ENCODE measurements around the gene ANKRD34A.

Gene ANKRD34A

DNA sequence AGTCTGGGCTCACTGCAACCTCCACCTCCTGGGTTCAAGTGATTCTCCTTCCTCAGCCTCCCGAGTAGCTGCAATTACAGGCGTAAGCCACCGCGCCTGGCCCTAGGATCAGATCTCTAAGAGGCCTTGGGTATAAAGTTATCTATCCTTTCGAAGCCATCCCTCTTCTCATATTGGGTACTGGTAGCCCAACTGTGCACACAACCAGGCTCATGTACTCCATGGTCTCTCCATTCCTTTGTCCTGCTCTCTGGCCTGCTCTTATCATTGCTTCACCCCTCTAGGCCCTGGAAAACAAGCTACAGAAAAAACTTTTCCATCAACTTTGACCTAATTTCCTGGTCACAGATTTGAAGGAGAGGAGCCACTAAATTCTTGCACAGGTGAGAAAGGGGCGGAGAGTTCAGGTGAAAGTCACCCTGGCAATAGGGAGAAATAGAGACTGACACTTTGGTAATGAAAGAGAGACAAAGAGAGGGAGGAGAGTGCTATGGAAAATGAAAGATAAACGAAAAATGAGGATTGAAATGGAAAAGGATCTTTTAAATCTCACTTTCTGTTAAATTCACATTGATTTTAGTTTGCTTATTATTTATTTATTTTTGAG lies 26.0 kb upstream of the ANKRD34A start:
- no peak for DNase-seq

DNA sequence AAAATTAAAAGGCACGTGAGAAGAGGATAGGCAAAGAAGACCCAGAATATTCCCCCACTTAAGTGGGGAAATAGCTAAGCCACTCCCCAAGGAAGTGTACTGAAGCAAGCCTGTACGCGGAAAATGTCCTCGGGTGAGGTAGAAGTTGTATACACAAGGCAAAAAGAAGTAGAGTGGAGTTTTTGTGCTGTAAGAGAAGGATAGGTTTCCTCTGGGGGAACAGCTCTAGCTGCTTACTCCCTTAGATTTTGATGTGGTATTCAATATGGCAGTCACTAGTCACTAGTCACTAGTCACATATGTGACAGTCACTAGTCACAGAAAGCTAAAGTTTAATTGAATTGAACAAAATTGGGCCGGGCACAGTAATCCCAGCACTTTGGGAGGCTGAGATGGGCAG lies 24.4 kb upstream of the ANKRD34A start:
- no peak for DNase-seq

DNA sequence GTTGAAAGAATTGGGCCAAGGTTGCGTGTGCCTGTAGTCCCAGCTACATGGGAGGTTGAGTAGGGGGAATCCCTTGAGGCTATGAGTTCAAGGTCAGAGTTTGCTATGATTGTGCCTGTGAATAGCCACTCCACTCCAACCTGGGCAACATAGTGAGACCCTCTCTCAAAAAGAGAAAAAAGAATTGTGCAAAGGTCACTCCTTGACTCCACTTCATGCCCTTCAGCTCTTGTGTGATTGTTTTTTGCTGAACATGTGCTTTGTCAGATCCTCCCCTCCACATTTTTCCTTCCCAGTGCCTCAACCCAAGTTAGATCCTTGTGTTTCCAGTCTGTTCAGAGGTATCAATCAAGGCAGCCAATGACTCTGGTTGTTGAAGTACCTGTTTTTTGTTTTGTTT lies 23.6 kb upstream of the ANKRD34A start:
- no peak for DNase-seq

DNA sequence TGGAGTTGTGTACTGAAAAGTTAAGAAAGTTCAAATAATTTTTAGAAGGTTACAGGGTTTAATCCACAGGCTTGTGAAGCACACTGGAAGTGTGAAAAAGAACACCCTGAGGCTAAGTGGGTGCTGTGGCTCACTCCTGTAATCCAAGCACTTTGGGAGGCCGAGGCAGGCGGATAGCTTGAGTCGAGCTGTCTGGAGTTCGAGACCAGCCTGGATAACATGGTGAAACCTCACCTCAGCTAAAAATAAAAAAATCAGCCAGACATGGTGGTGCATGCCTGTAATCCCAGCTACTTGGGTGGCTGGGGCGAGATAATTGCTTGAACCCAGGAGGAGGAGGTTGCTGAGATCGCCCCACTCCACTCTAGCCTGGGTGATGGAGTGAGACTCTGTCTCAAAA lies 22.2 kb upstream of the ANKRD34A start:
- no peak for DNase-seq

DNA sequence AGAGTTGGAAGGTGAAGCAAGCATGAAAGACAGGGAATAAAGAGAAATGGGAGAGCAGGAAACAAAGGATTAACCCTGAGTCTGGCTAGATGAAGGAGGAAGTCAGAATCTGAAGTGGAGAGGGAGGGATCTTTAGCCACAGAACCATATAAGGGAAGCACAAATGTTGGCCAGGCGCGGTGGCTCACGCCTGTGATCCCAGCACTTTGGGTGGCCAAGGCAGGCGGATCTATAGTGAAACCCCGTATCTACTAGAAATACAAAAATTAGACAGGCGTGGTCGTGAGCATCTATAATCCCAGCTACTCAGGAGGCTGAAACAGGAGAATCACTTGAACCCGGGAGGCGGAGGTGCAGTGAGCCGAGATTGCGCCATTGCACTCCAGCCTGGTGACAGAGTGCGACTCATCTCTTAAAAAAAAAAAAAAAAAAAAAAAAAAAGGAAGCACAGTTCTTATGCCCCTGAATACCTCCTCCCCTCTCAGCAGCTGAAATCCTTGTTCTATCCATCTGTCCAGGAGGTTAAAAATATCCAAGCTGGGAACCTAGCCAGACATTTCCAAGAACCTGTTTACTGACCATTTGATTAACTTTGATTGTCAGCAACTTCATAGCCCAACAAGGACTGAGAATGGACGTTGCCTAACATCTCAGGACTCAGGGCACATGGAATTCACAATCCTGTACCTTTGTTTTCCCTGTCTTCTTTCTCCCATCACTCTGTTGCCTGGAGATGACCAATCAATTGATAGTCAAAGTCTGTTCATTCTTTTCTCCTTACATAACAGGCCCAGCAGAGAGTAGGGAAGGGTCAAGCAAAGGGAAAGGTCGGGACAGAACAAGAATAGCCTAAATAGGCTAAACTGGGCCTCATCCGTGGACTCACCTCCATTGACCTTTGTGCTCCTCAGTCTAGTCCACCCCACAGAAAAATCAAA lies 21.4 kb upstream of the ANKRD34A start:
- no peak for DNase-seq

DNA sequence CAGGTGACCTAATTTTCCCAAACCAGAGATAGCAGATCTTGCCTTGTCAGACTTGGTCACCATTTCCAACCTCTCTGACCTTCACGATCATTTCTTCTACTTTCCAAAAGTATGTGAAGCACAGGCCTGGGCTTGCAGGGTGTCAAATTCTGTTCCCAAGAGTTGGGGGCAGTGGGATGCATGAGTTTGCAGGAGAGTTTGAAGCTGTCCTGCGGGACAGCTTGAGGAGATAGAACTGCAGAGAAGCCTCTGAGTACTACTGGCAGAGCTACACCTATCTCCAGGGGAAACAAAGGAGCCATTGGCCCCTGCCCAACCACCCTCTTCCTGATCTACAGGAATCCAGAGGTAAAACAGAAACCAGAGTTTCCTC lies 20.7 kb upstream of the ANKRD34A start:
- no peak for DNase-seq

DNA sequence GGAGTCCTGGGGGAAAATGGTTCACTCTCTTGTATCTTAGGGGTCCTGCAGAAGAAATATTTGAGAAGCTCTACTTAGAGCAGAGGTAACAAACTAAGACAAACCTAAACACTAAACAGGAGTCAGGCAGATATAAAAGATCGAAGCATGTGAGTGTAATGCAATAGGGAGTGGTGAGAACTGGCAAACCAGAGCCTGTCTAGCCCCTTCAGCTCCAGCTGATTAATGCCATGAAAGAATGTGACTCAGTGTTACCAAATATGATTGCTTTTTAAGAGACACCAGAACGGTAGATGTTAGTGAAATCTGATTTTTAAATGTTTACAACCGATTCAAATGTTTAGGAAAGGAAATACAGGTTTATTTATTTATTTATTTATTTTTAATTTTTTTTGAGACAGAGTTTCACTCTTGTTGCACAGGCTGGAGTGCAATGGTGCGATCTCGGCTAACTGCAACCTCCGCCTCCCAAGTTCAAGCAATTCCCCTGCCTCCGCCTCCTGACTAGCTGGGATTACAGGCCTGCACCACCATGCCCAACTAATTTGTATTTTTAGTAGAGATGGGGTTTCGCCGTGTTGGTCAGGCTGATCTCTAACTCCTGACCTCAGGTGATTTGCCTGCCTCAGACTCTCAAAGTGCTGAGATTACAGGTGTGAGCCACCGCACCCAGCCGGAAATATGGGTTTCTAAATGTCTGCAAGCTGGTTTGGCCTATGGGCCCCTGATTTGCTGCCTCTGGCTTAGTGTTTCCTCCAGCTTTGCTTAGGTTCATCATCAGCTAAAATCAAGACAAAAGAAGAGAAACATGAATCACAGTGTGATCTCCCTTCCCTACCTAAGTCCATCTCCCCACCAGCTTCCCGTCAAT lies 19.8 kb upstream of the ANKRD34A start:
- no peak for DNase-seq

DNA sequence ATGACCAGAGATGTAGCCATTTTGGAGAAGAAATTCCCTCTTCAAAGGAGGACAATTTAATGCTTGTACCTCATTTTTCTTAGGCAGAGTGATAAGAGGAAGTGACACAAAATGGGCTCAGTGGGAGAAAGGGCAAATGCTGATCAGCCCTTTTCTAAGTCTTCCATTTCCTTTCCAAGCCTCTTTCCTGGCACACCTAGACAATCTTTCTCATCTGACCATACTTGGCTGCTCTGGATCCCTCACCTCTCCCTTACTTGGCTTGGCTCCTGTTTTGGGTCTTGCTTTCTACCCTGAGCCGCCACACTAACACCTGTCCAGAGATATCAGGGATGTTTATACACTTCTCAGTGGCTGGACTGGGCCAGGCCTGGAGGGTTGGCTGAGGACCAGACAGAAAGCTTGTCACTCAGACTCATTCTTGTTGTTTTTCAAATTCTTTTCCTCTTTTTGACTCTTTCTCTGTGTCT lies 18.9 kb upstream of the ANKRD34A start:
- DNase-seq: no peak

DNA sequence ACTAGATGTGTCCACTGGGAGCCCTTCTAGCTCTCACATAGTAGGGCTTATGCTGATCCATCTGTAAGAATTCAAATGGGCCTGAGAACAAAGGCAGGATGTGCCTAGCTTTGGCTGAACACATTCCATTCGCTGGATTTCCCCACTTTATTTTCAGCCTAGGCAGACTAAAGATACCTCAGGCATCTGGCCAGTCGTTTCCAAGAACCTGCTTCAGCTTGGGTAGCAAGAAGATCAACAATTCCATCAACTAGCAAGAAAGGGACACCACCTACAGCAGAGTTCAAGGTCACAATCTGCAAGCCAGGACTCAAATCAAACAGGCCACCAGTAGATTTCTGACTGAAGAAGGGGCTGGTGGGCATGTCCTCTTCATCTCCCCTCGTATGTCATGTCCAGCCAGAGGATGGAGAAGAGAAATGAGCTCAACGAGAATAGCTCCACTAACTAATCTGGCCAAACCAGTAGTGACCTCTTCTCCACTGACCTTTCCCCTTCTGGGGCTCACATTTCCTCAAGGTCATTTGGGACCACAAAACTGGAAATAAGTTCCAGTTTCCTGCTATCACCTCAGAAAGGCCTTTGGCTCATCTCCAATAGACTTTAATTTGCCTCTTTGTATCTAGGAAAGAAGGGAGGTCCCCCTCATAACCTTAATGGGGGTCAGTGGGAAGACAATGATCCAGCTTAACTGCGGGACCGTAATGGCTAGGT lies 17.8 kb upstream of the ANKRD34A start:
- DNase-seq: no peak

DNA sequence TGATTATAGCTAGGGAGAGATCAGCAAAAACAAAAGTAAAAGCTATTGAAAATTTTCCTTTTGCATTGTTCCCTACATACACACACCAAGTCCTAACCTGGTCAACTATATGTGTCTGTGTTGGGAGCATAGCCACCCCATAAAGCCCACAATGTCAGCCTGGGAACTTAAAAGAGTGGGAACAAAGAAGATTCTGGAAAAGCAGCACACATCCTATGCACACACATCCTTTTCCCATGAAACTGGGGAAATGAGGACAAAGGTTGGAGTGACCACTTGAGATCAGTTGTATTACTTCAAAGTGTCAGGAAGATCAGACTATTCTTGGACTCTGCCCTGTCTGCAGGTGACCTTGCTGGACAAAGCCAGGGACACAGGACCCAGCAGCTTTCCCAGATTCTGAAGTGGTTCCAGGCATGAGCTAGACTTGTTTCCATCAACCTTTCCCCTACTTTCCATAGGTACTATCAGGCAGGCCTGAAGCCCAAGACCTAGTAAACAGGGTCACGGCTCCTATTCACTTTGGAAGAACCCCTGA lies 16.2 kb upstream of the ANKRD34A start:
- DNase-seq: no peak

DNA sequence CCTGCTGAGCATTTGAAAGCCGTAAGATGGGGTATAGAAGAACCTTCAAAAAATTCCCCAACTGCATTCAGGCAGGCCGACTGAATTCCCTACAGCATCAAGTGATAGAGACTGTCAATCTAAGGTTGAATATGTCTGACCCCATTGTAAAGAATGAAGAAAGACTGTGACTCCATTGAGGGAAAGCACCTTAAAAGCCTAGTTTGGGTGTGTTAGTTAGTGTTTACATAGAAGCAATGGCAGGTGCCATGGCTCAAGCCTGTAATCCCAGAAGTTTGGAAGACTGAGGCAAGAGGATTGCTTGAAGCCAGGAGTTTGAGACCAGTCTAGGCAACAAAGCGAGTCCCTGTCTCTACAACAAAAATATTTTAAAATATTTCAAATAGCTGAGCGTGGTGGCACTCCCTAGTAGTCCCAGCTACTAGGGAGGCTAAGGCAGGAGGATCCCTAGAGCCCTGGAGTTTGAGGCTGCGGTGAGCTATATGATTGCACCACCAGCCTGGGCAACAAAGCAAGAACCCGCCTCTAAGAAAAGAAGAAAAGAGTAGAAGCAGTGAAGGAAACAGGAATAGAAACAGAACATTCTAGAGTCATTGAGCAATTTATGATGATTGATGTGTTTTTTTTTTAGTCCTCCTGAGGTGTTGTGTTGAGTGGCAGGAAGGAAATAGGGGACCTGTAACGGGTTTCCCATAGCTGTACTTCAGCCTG lies 15.5 kb upstream of the ANKRD34A start:
- DNase-seq: no peak

DNA sequence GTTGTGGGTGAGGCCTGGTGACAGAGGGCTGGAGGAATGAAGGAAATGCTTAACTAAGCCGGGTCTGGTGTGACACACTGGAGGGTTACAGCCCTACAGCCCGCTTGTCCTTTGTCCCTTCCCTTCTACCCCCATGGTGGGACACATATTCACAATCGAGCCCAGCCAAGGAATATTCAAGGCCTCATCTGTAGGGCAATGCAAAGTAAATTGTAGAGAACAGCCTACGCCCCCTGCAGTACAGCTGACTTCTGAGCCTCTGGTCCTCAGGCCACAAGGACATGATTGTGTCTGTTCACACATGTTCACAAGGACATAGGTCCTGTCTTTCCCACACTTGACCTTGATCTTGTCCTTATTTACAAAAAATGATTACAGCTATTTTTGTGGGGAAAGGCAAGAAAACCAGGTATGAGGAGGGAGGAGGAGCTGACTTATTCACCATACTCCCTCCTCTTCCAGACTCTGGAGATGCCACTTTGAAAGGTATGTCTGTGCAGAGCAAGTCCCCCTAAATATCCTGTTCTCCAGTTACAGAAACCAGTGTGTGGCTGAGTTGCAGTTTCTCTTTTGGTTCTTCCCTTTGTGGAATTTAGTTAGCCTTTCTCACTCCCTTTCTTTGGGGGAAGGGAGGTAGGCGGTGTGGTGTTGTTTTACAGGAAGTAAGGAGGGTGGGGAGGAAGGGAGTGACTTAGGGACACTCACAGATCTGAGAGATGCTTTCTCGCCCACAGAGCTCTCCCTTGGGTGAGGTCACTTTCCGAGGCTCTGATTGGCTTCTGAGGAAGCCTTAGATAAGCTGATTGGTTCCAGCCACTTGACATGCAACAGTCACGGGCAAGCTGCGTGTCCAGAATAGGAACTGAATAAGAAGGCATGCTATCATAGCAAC lies 14.7 kb upstream of the ANKRD34A start:
- DNase-seq: no peak

DNA sequence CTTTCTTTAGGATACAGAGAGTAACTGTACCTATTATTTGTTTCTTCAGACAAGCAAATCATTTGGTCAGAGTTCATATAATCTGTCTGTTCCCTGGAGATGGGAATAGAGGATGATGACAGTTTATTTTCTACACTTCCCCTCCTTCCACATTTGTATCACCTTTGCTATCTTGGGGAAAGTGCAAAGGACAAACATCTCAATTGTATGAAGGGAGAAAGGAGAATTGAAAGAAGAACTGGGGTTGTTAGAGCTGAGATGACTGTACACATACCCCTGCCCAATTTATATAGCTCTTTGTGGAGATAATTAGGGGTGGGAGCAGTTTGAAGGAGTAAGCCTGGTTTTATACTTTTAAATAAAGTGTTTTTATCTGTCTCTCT lies 14.1 kb upstream of the ANKRD34A start:
- DNase-seq: no peak

DNA sequence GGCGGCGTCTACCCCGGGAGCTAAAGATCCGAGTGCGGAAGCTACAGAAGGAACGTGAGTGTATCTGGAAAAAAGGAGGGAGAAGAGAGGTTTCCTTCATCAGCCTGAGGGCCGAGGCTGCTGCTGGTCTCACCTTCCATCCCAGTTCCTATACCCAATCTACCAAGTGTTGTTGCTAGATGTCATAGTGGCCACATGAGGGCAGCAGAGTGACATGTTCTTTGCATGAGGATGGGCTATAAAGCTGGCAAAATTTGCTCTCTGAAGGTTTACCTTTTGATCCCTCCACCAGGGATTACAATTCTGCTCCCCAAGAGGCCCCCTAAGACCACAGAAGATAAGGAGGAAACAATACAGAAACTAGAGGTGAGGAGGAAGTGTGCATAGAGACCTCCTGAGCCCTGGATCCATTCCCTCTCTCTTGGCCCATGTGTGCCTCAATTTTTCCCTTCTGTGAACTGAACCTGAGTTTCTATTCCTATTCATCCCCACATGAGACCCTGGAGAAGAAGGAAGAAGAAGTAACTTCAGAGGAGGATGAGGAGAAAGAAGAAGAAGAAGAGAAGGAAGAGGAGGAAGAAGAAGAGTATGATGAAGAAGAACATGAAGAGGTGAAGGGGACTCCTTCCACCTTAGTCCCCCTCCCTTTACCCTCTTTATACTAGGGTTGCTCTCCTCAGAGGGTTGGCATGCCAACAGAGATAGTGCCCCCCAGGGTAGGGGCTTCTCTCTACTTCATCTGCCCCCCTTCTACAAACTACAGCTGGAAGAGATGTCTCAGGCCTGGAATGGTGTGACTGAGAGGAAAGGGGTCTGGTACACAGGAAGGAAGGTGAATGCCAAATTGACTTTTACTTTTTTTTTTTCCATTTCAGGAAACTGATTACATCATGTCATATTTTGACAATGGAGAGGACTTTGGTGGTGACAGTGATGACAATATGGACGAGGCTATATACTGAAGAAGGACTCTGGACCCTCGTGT lies 13.4 kb upstream of the ANKRD34A start:
- peak; percentile 57 for DNase-seq

DNA sequence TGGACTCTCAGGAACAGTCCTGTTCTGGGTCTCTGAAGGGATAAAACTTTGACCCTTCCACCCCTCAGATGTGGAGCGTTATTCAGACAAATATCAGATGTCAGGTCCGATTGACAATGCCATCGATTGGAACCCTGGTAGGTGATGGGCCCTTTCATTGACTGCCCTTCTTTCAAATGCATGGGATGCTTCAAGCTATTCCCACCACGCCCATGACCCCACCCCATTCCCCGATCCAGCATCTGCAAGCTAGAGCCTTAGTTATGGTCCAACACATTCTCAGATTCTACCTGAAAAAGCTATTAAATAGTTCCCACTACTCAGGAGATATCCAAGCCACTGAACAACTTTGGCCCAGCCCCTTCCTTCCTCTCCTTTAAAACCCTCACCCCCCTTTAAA lies 12.6 kb upstream of the ANKRD34A start:
- DNase-seq: no peak

DNA sequence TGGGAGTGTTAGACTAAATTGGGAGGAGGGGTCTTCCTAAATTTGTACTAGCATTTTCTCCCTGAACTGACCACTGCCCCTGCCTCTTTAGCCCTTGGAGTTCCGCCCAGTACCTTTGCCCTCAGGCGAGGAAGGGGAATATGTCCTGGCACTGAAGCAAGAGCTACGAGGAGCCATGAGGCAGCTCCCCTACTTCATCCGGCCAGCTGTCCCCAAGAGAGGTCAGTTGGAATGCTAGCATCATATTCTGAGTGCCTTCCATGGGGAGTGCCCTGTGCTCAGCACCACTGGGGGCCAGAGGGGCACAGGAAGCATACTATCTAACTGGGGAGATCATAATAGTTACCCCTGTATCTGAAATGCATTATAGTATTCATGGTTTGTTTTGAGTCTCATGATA lies 10.8 kb upstream of the ANKRD34A start:
- no peak for DNase-seq

DNA sequence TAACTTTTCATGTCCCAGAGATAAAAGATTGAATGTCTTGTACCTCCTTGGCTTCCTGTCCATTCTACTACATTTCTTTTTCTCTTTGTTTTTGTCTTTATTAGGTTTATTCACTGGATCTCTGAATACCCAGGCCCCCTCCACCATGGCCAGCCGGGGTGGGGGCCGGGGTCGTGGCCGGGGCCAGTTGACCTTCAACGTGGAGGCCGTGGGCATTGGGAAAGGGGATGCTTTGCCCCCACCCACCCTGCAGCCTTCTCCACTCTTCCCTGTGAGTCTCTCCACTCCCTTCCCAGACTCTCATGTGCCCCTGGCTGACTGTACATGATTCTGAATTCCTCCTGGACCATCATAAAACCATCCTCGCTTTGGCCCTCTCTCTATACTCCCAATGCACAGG lies 10.3 kb upstream of the ANKRD34A start:
- DNase-seq: no peak

DNA sequence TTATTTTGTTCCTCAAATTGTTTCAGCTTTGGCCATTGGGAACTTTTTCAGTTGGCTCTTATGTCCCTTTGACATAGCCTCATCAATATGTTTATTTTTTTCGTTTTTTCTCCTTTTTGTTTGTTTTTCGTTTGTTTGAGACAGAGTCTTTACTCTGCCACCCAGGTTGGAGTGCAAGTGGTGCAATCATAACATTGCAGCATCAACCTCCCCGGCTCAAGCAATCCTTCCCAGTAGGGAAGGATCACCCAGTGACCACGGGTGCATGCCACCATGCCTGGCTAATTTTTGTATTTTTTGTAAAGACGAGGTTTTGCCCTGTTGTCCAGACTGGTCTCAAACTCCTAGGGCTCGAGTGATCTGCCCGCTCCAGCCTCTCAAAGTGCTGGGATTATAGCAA lies 8.2 kb upstream of the ANKRD34A start:
- no peak for DNase-seq

DNA sequence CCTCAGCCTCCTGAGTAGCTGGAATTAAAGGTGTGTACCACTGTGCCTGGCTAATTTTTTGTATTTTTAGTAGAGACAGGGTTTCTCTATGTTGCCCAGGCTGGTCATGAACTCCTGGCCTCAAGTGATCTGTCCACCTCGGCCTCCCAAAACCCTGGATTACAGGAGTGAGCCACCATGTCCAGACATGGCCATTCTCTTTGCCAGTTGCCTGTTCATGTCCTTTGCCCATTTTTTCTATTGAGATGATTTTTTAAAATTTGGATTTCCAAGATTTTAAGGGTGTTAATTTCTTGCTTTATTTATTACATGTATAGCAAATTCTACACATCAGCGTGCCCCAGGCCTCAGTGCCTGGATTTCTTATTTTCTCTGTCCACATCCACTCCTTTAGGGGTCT lies 2.9 kb upstream of the ANKRD34A start:
- no peak for DNase-seq
